Heart left ventricle (tissue), 13 donors: ENCODE data around the gene LDLRAD2.

ENCODE experiments used
- CTCF ChIP-seq, 12 donors: fragments of 200-600 bp; sonication (generic) in 4 of 12; IDR thresholded peaks; one replicate each; pipeline versions ENCODE4 v1.5.0 to v1.8.0; 2018 to 2022; ENCODE audit warnings: antibody characterized with exemption in 12 of 12, mild to moderate bottlenecking in 5 of 12
- POLR2A ChIP-seq, 2 donors: fragments of 450-650 bp; IDR thresholded peaks; one replicate each; pipeline ENCODE4 v1.6.1; 2017; ENCODE audit warnings: antibody characterized with exemption in 2 of 2, mild to moderate bottlenecking in 2 of 2, moderate library complexity in 2 of 2
- donor health status: ischemic (EF 13 %, LVEDD 7.1; RV severe dilation, severe dysfunction).
- donor health status: DM: no; HTN: yes; CAD: no.
- donor health status: DM: no; HTN: no; CAD: no.
- donor health status: ischemic (EF 25% LVEDD 6.9; RV normal size, moderate dysfunction).
- donor health status: ischemic (EF 25% LVEDD 5.7; RV mildly dilated, moderate dysfunction).
- donor health status: ischemic (EF 35%, LVEDD 5.7; RV mildly dilated, moderate dysfunction).
- donor health status: nonischemic (EF 11% LVEDD 7.7; RV severe dilation, severe dysfunction).
- donor health status: DM: yes; HTN: yes; CAD: no.
- donor health status: PGD.
- donor health status: ischemic (EF 29% LVEDD 5.4; RV normal size, mild dysfunction).
- donor health status: nonischemic (EF 23%, LVEDD 6.1; RV moderate dilation, normal function).

- TF ChIP-seq CTCF (IDR thresholded peaks at IDR 0.05) (no peak), POLR2A (IDR thresholded peaks at IDR 0.05) (no peak)
These were observed 48.8 kb upstream of the LDLRAD2 start for GRCh38 chr1:21763236-21763635.
